HG03457 (cell line): ENCODE data around the gene DLK1.

Experiments used
- ATAC-seq: cut with Tn5 transposase; IDR thresholded peaks from one replicate; pipeline ENCODE4 v1.9.1; 2021; ENCODE audit warnings: moderate number of reproducible peaks; ENCODE audit not compliant: unreplicated experiment

DLK1 gene

GRCh38 chr14:100775351-100775830 lies 48.7 kb downstream of the DLK1 start:
- ATAC-seq: no peak

GRCh38 chr14:100775831-100776591 lies 49.3 kb downstream of the DLK1 start:
- no peak for ATAC-seq

- no peak for ATAC-seq
These were observed 50.1 kb downstream of the DLK1 start for GRCh38 chr14:100776681-100777365.

- ATAC-seq: no peak
These were observed 50.7 kb downstream of the DLK1 start for GRCh38 chr14:100777366-100777817.

- ATAC-seq: no peak
These were observed 51.3 kb downstream of the DLK1 start for GRCh38 chr14:100777818-100778525.

- ATAC-seq: no peak
These were observed 51.8 kb downstream of the DLK1 start for GRCh38 chr14:100778526-100778882.

GRCh38 chr14:100778951-100779690 lies 52.4 kb downstream of the DLK1 start:
- no peak for ATAC-seq

GRCh38 chr14:100779691-100780080 lies 53.0 kb downstream of the DLK1 start:
- no peak for ATAC-seq

- ATAC-seq: no peak
These were observed 53.6 kb downstream of the DLK1 start for GRCh38 chr14:100780246-100780645.

GRCh38 chr14:100780646-100781355 lies 54.1 kb downstream of the DLK1 start:
- no peak for ATAC-seq

GRCh38 chr14:100781952-100782351 lies 55.3 kb downstream of the DLK1 start:
- no peak for ATAC-seq

- ATAC-seq: no peak
These were observed 56.0 kb downstream of the DLK1 start for GRCh38 chr14:100782516-100783320.

GRCh38 chr14:100783630-100784370 lies 57.1 kb downstream of the DLK1 start:
- no peak for ATAC-seq

- ATAC-seq: no peak
These were observed 58.0 kb downstream of the DLK1 start for GRCh38 chr14:100784523-100785337.

GRCh38 chr14:100785338-100785615 lies 58.6 kb downstream of the DLK1 start:
- no peak for ATAC-seq

GRCh38 chr14:100785626-100786025 lies 58.9 kb downstream of the DLK1 start:
- ATAC-seq: no peak

- no peak for ATAC-seq
These were observed 59.4 kb downstream of the DLK1 start for GRCh38 chr14:100786131-100786530.

GRCh38 chr14:100786576-100787219 lies 60.0 kb downstream of the DLK1 start:
- ATAC-seq: no peak
